ENCODE results near the gene GANAB.

DNA sequence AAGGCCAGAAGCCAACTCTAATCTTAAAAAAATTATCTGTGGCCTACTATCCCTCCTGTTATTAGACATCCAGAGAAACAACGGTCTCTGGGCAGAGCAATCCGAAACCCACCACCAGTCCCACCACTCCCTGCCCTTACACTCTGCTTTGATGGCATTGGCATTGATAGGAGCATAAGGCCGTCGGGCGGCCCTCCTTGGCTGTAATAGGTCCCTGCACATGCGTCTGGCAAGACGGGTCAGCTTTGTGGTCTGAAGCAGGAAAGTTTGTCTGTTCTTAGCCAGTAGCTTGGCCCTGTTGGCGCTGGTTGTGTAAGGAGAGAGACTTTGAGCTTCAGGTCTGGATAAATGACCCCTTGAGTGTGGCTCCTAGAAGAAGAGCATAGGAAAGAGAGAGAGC lies 51.3 kb downstream of the GANAB start:
- TF ChIP-seq, protein P1, sequence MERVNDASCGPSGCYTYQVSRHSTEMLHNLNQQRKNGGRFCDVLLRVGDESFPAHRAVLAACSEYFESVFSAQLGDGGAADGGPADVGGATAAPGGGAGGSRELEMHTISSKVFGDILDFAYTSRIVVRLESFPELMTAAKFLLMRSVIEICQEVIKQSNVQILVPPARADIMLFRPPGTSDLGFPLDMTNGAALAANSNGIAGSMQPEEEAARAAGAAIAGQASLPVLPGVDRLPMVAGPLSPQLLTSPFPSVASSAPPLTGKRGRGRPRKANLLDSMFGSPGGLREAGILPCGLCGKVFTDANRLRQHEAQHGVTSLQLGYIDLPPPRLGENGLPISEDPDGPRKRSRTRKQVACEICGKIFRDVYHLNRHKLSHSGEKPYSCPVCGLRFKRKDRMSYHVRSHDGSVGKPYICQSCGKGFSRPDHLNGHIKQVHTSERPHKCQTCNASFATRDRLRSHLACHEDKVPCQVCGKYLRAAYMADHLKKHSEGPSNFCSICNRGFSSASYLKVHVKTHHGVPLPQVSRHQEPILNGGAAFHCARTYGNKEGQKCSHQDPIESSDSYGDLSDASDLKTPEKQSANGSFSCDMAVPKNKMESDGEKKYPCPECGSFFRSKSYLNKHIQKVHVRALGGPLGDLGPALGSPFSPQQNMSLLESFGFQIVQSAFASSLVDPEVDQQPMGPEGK (CRISPR knock-in tag; IDR thresholded peaks at IDR 0.05; ENCODE audit: borderline replicate concordance) = no peak
- TF ChIP-seq RARB (CRISPR knock-in tag; IDR thresholded peaks at IDR 0.05) = no peak
- no peak for TF ChIP-seq ZNF8 (CRISPR knock-in tag; IDR thresholded peaks at IDR 0.05)
- TF ChIP-seq OSR1 (CRISPR knock-in tag; IDR thresholded peaks at IDR 0.05) = no peak
- TF ChIP-seq ZNF70 (CRISPR knock-in tag; IDR thresholded peaks at IDR 0.05) = no peak
- TF ChIP-seq TOX (CRISPR knock-in tag; IDR thresholded peaks at IDR 0.05; ENCODE audit: borderline replicate concordance) = no peak
- no peak for TF ChIP-seq ZFP3 (CRISPR knock-in tag; IDR thresholded peaks at IDR 0.05)
- TF ChIP-seq TCF4 (CRISPR knock-in tag; IDR thresholded peaks at IDR 0.05; ENCODE audit: borderline replicate concordance) = no peak
- TF ChIP-seq, protein P2, sequence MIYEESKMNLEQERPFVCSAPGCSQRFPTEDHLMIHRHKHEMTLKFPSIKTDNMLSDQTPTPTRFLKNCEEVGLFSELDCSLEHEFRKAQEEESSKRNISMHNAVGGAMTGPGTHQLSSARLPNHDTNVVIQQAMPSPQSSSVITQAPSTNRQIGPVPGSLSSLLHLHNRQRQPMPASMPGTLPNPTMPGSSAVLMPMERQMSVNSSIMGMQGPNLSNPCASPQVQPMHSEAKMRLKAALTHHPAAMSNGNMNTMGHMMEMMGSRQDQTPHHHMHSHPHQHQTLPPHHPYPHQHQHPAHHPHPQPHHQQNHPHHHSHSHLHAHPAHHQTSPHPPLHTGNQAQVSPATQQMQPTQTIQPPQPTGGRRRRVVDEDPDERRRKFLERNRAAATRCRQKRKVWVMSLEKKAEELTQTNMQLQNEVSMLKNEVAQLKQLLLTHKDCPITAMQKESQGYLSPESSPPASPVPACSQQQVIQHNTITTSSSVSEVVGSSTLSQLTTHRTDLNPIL (CRISPR knock-in tag; IDR thresholded peaks at IDR 0.05; ENCODE audit: low read depth) = no peak
- TF ChIP-seq ZNF565 (CRISPR knock-in tag; conservative IDR thresholded peaks at IDR 0.05; ENCODE audit: low read depth) = no peak
- TF ChIP-seq, protein P3, sequence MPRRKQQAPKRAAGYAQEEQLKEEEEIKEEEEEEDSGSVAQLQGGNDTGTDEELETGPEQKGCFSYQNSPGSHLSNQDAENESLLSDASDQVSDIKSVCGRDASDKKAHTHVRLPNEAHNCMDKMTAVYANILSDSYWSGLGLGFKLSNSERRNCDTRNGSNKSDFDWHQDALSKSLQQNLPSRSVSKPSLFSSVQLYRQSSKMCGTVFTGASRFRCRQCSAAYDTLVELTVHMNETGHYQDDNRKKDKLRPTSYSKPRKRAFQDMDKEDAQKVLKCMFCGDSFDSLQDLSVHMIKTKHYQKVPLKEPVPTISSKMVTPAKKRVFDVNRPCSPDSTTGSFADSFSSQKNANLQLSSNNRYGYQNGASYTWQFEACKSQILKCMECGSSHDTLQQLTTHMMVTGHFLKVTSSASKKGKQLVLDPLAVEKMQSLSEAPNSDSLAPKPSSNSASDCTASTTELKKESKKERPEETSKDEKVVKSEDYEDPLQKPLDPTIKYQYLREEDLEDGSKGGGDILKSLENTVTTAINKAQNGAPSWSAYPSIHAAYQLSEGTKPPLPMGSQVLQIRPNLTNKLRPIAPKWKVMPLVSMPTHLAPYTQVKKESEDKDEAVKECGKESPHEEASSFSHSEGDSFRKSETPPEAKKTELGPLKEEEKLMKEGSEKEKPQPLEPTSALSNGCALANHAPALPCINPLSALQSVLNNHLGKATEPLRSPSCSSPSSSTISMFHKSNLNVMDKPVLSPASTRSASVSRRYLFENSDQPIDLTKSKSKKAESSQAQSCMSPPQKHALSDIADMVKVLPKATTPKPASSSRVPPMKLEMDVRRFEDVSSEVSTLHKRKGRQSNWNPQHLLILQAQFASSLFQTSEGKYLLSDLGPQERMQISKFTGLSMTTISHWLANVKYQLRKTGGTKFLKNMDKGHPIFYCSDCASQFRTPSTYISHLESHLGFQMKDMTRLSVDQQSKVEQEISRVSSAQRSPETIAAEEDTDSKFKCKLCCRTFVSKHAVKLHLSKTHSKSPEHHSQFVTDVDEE (CRISPR knock-in tag; IDR thresholded peaks at IDR 0.05) = no peak
- no peak for TF ChIP-seq ZFP30 (CRISPR knock-in tag; IDR thresholded peaks at IDR 0.05)
